Activated CD4-positive, alpha-beta T cell treated with anti-CD3 and anti-CD28 coated beads for 24 hours (primary cell): ENCODE results near the gene NRG3.

Source experiments
- DNase-seq, 2 donors: peaks; one replicate each; pipeline ENCODE4 v3.0.0-alpha.2; 2020; ENCODE audit warnings: low read depth in 2 of 2

NRG3 gene

GRCh38 chr10:82391971-82392370, 517.0 kb downstream of the NRG3 start:
- no peak for DNase-seq

GRCh38 chr10:82392533-82392932, 517.5 kb downstream of the NRG3 start:
- no peak for DNase-seq

DNA sequence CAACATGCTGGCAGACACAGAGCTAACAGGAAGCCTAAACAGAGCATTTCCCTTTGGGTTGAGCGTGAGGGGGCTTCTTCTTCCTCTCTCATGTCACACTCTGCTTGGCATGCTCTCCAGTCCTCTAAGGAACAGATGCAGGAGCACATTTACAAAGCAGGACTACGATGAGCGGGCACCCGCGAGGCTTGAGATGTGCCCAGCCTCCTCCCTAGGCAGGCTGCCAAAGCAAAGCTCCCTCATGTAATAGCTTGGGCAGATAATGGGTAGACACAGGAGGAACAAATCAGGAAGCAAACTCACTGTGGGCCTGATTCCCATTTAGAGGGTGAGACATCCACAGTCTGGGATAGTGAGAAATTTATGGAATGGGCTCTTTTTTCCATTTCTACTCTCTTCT, 519.1 kb downstream of the NRG3 start:
- DNase-seq: no peak

DNA sequence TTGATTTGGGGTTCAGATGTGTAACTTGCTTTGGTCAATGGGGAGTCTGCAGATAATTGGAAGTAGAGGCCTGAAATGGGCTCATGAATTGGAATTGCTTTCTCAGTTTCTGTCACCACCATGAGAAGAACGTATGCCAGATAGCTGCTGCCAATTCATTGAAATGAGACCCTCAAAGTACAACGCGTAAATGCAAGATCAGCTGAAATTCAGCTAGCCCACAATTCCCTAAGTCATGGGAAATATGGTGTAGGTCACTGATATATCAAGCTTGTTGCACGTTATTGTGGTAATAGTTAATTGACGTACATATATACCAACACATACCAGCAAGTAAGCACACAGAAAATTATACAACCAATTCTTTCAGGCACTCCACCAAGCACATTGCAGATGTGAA, 520.0 kb downstream of the NRG3 start:
- DNase-seq: no peak

DNA sequence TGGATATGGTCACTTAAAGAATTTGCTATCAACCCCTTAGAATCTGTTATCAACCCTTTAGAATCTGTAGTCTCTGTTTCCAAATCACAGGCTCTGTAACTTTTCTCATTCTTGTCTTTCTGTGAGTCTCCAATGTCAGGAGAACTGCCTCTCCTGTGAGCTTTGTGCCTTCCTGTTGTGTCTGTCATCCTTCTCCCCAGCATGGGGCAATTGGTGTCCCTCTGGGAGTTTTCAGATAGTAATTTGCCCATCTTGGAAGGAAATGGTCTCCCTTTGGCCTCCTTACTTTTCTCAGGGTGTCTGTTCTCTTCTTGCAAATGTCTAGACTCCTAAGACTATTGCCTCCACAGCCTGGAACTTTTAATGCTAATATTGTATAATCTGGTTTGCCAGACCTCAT, 521.9 kb downstream of the NRG3 start:
- DNase-seq: no peak

DNA sequence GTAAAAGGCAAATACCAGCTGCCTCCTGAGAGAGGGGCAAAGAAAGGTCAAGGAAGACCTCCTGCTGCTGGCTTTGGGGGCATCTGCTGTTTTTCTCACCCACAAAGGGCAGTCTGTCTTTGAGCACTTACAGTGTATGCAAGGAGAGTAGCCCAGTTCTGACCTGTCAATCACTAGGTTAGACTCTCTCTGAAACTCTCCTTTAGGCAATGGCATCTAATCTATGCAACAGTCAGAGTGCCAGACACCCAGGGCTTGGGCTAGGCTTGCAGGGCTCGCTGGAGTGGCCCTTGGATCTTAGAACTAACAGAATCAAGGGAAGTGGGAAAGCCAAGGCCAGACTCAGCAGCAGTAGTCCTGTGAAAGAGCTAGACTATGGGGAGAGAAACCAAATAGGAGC, 522.9 kb downstream of the NRG3 start:
- no peak for DNase-seq

DNA sequence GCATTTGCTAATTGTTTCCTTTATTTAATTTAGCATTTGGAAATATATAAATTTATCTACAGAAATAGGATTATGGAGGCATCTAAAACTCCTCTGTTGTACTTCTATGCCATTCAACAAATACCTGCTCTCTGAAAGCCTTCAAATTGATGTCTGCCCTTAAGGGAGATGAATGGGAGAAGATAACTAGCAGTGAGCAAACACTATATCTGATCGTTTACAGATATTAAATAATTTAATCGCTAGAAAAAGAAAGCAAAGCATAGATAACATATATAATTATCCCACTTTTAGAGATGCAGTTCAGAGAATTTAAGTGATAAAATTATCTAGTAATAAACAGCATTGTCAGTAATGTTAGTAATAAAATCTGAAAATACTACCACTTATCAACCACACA, 524.9 kb downstream of the NRG3 start:
- DNase-seq: no peak

DNA sequence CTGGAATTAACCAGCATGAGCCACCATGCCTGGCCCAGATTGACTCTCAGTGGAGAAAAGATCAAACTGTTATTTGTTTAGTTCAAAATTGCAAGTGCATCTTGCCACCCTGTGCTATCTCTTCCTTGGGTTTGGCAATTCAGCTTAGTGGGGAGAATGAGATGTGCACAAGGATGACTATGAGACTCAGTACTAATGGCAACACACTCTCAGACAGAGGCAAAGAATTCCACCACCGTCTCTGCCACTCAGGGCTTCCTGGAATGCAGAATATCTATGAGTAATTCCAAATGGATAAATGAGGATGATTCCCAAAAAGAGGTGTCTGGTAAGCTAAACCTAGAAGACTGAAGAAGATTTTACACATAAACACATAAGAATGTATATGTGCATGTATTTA, 525.8 kb downstream of the NRG3 start:
- no peak for DNase-seq

DNA sequence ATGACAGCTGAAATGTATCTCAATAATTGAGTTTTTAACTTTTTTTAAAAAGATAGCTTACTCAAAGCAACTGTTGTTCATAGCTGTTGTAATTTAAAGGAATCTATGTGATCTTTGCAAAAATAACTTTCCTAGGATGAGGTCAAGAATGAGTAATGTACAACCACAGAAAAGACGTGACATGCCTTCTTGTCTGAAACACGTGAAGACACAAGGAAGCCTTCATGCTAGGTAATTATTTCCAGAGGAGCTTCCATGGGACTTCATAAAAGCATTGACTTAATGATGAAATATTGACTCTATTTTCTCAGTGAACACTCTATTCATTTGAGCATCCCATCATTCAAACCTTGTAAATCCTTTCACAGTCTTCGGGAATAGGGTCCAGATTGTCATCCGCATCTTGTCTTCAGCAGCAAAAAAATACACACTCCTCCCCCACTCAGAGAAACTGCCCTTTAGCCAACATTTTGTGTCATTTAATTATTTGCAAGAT, 528.0 kb downstream of the NRG3 start:
- DNase-seq: no peak

GRCh38 chr10:82409671-82410070, 534.7 kb downstream of the NRG3 start:
- DNase-seq: no peak

DNA sequence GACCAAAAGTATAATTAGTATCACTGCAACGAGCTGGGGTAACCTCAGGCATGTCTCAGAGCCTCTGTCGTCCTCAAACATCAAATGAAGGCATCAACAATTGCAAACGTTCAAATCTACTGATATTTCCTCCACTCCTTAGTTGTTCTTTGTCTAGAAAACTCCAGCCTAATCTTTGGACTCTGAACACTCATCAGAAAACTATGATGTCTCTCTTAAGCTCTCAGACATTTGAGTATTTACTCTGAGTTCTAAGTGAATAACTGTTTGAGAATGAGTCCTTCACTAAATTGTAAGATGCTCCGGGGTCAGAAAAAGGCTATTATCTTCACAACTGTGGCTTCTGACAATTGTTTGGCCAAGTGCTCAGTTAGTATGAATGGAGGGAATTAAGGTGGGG, 536.4 kb downstream of the NRG3 start:
- no peak for DNase-seq

DNA sequence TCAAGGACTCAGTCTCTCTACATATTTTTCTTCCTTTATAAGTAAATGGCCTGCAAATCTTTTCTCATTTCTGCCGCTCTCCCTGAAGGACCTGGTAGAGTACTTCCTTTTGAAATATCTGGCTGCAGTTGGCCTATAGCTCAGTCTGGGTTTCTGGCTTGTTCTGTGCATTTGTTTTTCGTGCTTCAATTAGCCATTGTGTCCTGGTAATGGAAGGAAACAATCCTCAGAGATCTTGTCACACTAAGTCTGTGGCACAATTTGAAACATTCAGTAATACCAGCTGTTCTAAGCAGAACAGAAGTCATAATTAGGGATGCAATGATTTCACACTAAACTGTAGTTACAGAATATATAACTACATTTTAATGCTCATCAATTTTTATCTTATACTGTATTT, 545.0 kb downstream of the NRG3 start:
- DNase-seq: no peak

DNA sequence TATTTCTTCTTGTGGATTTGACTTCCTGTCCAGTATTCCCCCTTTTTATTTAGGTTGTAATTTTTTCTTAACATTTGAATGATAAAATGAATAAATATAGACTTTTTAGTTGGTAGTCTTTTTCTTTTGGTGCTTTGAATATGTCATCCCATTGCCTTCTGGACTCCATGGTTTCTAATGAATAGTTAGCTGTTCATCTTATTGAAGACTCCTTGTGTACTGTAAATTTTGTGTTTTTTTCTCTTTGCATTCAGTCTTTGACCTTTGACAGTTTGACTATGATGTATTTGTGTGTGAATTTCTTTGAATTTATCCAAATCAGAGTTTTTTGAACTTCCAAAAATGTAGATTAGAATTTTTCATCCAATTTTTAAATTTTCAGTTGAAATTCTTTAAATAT, 554.3 kb downstream of the NRG3 start:
- no peak for DNase-seq

DNA sequence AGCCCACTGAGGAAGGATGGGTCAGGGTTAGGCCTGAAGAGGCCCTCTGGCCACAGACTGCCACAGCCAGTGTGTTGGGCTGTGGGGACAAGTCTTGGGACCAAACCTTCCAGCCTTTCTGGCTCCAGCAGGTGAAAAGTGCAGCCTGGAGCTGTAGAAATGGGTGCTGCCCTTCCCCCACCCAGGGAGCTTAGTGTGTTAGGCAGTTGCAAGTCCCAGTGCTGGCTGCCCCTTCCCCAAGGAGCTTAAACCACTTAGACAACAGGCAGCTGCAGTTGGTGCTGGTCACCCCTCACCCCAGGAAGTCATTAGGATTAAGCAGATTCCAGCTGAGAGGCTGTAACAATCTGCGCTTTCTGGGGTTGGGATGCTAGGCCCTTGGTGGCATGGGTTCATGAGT, 563.3 kb downstream of the NRG3 start:
- DNase-seq: no peak

GRCh38 chr10:82440775-82441174, 565.8 kb downstream of the NRG3 start:
- no peak for DNase-seq

DNA sequence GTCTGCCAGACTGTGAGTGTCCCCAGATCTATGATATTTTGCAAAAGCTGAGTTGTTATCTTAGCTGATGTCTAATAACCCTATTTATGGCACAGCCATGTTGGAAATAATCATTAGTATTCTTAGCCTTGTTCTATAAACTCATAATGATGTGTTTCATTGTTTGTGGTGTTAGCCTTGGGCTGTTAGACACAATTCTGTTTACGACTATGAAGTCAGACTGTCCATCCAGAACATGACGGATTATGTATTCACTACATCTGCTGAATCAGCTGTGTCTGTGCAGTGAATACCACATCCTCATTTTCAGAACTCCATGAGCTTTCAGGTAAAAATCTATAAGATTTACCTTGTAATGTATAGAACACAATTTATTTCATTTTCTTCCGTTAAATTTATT, 577.1 kb downstream of the NRG3 start:
- DNase-seq: no peak

GRCh38 chr10:82452676-82453075, 577.7 kb downstream of the NRG3 start:
- no peak for DNase-seq

GRCh38 chr10:82453678-82454293, 578.8 kb downstream of the NRG3 start:
- DNase-seq: no peak

- no peak for DNase-seq
These were observed 588.0 kb downstream of the NRG3 start for GRCh38 chr10:82462910-82463551.

DNA sequence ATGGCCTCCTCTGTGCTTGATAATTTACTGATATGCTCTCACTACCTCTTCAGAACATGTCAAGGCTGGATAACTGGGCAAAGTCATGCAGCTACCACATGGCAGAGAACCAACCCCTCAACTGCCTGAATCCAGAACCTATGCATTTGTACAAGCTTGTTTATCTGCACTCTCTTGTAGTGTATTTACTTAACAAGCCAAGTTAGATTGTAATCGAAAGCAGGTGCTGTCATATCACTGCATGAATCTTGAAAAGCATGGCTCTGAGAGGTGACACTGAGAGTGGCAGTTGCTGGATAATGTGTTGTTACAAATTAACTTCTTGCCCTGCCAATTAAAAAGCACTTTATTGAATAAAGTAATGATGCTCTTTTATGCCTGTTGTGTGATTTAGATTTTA, 588.6 kb downstream of the NRG3 start:
- DNase-seq: no peak

DNA sequence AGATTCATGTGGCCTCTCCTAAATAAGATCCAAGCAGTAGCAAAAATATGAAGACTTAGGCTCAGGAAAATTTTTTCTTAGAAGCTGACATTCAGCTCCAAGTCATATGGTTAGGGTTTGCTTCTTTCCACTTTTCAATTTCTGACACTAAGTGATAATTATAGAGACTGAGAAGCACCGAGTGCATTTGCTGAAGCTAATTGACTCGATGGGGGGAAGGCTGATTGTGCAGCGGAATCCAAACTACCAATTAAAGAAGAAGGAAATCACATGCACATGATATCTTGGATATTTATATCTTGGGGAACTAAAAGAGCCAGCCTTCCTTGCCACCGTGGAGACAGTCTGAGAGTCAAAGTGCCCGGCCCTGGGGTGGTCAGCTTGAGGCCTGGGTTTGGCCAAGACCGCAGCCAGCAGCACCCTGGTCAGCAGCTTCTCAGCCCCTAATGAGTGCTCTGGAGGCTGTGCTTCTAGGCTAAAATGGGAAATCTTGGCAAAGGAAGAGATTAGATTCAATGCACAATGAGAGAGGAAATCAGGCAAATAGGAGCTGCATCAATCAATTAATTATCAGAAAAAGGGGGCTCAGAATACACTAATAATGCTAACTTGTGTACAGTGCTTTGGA, 589.3 kb downstream of the NRG3 start:
- DNase-seq: no peak

DNA sequence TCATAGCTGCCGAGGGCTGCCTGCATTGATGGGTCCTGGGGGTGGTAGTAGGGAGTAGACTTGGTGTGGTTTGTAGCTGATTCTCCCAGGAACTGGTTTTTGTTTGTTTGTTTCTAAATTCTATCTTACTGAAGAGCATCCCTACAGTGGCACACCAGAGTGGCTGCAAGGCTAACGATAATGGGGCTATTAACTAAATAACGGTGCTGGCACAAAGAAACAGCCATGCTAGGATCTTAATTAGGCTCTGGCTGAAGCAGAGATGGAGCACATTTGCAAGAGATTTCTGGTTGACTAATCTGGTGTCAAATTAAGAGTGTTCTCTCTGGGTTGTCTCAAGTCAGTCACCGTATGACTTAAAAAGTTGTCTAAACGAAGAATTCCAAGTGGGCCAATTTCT, 590.0 kb downstream of the NRG3 start:
- DNase-seq: no peak

DNA sequence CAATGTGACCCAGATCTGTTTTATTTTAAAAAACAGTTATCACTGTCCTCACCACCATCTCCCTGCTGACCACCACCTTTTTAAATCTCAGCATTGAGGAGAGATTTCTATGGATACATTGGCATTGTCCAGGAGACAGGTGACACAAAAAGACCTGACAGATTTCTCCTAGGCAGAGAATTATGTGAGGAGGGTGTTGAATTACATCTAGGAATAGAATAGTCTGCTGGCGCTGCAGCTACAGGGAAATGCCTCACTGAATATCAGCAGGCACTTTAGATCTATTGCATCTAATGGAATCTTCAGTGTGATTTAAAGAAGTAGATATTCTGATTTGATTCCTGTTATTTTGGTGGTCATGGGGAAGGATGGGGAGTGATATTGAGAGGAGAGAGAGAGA, 593.5 kb downstream of the NRG3 start:
- no peak for DNase-seq
